ENCODE data around the gene NFIB. TPM values are rescaled to one million over a fixed set of nuclear protein-coding genes. Genes with fewer than 3 reads are reported as not detected.

The NFIB gene
- total RNA-seq, 1 experiment from 2014 or later: 14.3 TPM

GRCh38 chr9:14258660-14259239 lies 55.2 kb downstream of the NFIB start:
- Histone ChIP-seq H3K4ac (ENCODE audit: low read depth, low read length) (no peak overlapping the region), H2BK5ac (ENCODE audit: insufficient read length, low read length) (no peak overlapping the region), H4K20me1 (ENCODE audit: control insufficient read depth, insufficient read depth, insufficient read length) (no peaks in the 10 kb centered on the region), H3K4me2 (ENCODE audit: insufficient read depth, insufficient read length, low read length) (no peak overlapping the region), H4K5ac (ENCODE audit: insufficient read length, low read depth, low read length) (no peak overlapping the region), H2BK15ac (ENCODE audit: low read depth, low read length) (no peak overlapping the region), H4K91ac (ENCODE audit: insufficient read length, low read depth, low read length) (no peak overlapping the region), H3K9ac (ENCODE audit: extremely low read depth, insufficient read length, low read length) (no peak overlapping the region), H2BK20ac (ENCODE audit: low read depth, low read length, poor library complexity, severe bottlenecking) (no peak overlapping the region), H2AK5ac (ENCODE audit: insufficient read length, low read length) (no peak overlapping the region), H3K23me2 (ENCODE audit: insufficient read length, low read depth, low read length, poor library complexity, severe bottlenecking) (no peaks in the 10 kb centered on the region), H3K79me2 (ENCODE audit: insufficient read depth, low read length) (no peaks in the 10 kb centered on the region), H3K27ac (ENCODE audit: insufficient read length, low read depth, low read length) (no peak overlapping the region), H3K27me3 (ENCODE audit: insufficient read depth, low read length) (no peaks in the 10 kb centered on the region), H3K4me1 (ENCODE audit: insufficient read depth, low read length) (no peaks in the 10 kb centered on the region), H2AFZ (ENCODE audit: low read length) (no peak overlapping the region), H3K18ac (ENCODE audit: insufficient read length, low read depth, low read length) (no peak overlapping the region), H2BK120ac (ENCODE audit: low read depth, low read length, poor library complexity, severe bottlenecking) (no peak overlapping the region), H3K79me1 (ENCODE audit: insufficient read depth, low read depth, low read length, poor library complexity, severe bottlenecking) (peaks cover 3% of the 10 kb centered on the region), H3K14ac (ENCODE audit: insufficient read depth, low read length) (no peak overlapping the region), H4K8ac (replicated peaks; ENCODE audit: insufficient read length, low read depth, low read length) (no peak overlapping the region), H3K56ac (ENCODE audit: insufficient read length, low read depth, low read length) (no peak overlapping the region), H3K9me3 (ENCODE audit: control insufficient read depth, low read depth, low read length) (no peaks in the 10 kb centered on the region), H3T11ph (ENCODE audit: low read length) (no peak overlapping the region), H2BK12ac (ENCODE audit: insufficient read length, low read depth, low read length) (no peak overlapping the region), H3K23ac (ENCODE audit: insufficient read length, low read depth, low read length) (no peak overlapping the region)
- no peak overlapping the region for H3K4me3 Mint-ChIP-seq
- H3K27me3 Mint-ChIP-seq (ENCODE audit: low read depth): no peaks in the 10 kb centered on the region
- TF ChIP-seq, protein P1, sequence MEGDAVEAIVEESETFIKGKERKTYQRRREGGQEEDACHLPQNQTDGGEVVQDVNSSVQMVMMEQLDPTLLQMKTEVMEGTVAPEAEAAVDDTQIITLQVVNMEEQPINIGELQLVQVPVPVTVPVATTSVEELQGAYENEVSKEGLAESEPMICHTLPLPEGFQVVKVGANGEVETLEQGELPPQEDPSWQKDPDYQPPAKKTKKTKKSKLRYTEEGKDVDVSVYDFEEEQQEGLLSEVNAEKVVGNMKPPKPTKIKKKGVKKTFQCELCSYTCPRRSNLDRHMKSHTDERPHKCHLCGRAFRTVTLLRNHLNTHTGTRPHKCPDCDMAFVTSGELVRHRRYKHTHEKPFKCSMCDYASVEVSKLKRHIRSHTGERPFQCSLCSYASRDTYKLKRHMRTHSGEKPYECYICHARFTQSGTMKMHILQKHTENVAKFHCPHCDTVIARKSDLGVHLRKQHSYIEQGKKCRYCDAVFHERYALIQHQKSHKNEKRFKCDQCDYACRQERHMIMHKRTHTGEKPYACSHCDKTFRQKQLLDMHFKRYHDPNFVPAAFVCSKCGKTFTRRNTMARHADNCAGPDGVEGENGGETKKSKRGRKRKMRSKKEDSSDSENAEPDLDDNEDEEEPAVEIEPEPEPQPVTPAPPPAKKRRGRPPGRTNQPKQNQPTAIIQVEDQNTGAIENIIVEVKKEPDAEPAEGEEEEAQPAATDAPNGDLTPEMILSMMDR (conservative IDR thresholded peaks at IDR 0.05): no peak
- H3K4me1 Mint-ChIP-seq: peaks cover 18% of the 10 kb centered on the region in 2 experiments
- peaks cover 0 to 5% (median 0%) of the 10 kb centered on the region in 3 experiments; a peak in 1 of 7 replicates for H3K36me3 Mint-ChIP-seq (ENCODE audit: insufficient read depth in 1 of 3, low read depth in 3 of 3)
- no peak for DNase-seq
- H3K27ac Mint-ChIP-seq: no peak overlapping the region
- no CpG with 5 or more reads among the region's 4 CpGs for whole genome bisulfite sequencing (ENCODE audit: extremely low coverage, insufficient read length, low lambda C conversion rate)
- H3K9me3 Mint-ChIP-seq: no peaks in the 10 kb centered on the region

Measured in H9 (cell line).